ENCODE measurements around the gene DPM2. TPM values are rescaled to one million over a fixed set of nuclear protein-coding genes. Genes with fewer than 3 reads are reported as not detected.

Gene DPM2
- total RNA-seq, 2 donors from 2014 or later: 45.7 TPM

DNA sequence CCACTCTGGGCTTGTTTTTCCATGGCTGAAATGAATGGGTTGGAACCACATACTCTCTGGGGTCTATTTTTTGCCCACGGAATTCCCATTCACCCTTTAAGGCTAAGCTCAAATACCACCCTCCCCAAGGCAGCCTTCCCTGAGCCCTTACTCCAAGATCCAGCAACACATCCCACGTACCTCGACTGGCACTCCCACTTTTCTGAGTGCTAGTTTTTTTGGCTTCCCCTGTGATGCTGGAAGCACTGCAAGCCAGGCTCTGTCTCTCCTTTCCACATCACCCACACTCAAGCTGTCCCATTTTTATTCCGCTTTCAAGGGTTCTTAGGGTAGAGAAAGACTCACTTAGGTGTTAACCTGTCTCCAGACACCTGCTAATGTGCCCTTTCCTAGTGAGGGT lies 44.3 kb downstream of the DPM2 start:
- peaks cover 7% of the 10 kb centered on the region for H3K4me1 Mint-ChIP-seq
- no peaks in the 10 kb centered on the region for H3K27me3 Mint-ChIP-seq (ENCODE audit: insufficient read depth)

DNA sequence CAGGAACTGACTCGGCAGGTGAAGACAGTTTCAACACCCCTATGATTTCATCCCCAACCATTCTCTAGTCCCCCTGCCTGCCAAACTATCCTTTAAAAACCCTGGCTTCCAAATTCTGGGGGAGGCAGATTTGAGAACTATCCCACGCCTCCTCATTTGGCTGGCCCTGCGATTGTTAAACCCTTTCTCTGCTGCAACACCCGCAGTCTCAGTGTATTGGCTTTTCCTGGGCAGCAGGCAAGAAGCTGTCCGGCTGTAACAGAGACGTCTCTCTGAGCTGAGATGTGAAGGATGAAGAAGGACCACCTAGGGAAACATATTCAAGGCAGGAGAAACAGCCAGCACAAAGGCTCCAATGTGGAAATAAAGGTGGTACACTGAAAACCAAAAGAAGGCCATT lies 44.8 kb downstream of the DPM2 start:
- no peak overlapping the region for H3K4me3 ChIP-seq (ENCODE audit: low read length)
- H3K36me3 ChIP-seq (ENCODE audit: control insufficient read depth, insufficient read depth, low read length): peaks cover 62% of the 10 kb centered on the region
- H3K27ac ChIP-seq (ENCODE audit: low read depth, low read length): no peak overlapping the region
- WGBS, 2 experiments (ENCODE audit: insufficient coverage in 1 of 2, insufficient read length in 1 of 2): 96 to 98% methylated on average over 5 to 6 of the region's 6 CpGs
- no peaks in the 10 kb centered on the region for H3K27me3 Mint-ChIP-seq (ENCODE audit: insufficient read depth)
- H3K4me3 Mint-ChIP-seq: no peak overlapping the region
- DNase-seq: no peak
- H3K4me1 ChIP-seq (ENCODE audit: control insufficient read depth, insufficient read depth, low read length): peaks cover 4% of the 10 kb centered on the region
- H3K4me1 Mint-ChIP-seq: peaks cover 7% of the 10 kb centered on the region
- no peaks in the 10 kb centered on the region for H3K27me3 ChIP-seq (ENCODE audit: control insufficient read depth, insufficient read depth, low read length, poor library complexity, severe bottlenecking)
- no peak overlapping the region for H3K27ac Mint-ChIP-seq
- peaks cover 29% of the 10 kb centered on the region for H3K9me3 ChIP-seq (ENCODE audit: control insufficient read depth, low read length)
- H3K36me3 Mint-ChIP-seq (ENCODE audit: low read depth): peaks cover 69% of the 10 kb centered on the region
- no peak overlapping the region for H3K9ac ChIP-seq (ENCODE audit: extremely low read depth, low read length, poor library complexity, severe bottlenecking)
- peaks cover 23% of the 10 kb centered on the region for H3K9me3 Mint-ChIP-seq
- TF ChIP-seq, protein P1, sequence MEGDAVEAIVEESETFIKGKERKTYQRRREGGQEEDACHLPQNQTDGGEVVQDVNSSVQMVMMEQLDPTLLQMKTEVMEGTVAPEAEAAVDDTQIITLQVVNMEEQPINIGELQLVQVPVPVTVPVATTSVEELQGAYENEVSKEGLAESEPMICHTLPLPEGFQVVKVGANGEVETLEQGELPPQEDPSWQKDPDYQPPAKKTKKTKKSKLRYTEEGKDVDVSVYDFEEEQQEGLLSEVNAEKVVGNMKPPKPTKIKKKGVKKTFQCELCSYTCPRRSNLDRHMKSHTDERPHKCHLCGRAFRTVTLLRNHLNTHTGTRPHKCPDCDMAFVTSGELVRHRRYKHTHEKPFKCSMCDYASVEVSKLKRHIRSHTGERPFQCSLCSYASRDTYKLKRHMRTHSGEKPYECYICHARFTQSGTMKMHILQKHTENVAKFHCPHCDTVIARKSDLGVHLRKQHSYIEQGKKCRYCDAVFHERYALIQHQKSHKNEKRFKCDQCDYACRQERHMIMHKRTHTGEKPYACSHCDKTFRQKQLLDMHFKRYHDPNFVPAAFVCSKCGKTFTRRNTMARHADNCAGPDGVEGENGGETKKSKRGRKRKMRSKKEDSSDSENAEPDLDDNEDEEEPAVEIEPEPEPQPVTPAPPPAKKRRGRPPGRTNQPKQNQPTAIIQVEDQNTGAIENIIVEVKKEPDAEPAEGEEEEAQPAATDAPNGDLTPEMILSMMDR (conservative IDR thresholded peaks at IDR 0.05): no peak

More for the DNA sequence above, 44.3 kb downstream of the DPM2 start:
- Mint-ChIP-seq H3K27ac (no peak overlapping the region), H3K36me3 (ENCODE audit: low read depth) (peaks cover 68% of the 10 kb centered on the region), H3K9me3 (peaks cover 23% of the 10 kb centered on the region), H3K4me3 (no peak overlapping the region)
- DNase-seq: no peak
- Histone ChIP-seq H3K27ac (ENCODE audit: low read depth, low read length) (no peak overlapping the region), H3K4me3 (ENCODE audit: low read length) (no peak overlapping the region), H3K9ac (ENCODE audit: extremely low read depth, low read length, poor library complexity, severe bottlenecking) (no peak overlapping the region), H3K9me3 (ENCODE audit: control insufficient read depth, low read length) (peaks cover 29% of the 10 kb centered on the region), H3K4me1 (ENCODE audit: control insufficient read depth, insufficient read depth, low read length) (peaks cover 4% of the 10 kb centered on the region), H3K36me3 (ENCODE audit: control insufficient read depth, insufficient read depth, low read length) (peaks cover 61% of the 10 kb centered on the region), H3K27me3 (ENCODE audit: control insufficient read depth, insufficient read depth, low read length, poor library complexity, severe bottlenecking) (no peaks in the 10 kb centered on the region)
- 89 to 94% methylated on average over 4 of the region's 4 CpGs for WGBS, 2 experiments (ENCODE audit: insufficient coverage in 1 of 2, insufficient read length in 1 of 2)
- TF ChIP-seq, protein P1 (conservative IDR thresholded peaks at IDR 0.05): no peak

DNA sequence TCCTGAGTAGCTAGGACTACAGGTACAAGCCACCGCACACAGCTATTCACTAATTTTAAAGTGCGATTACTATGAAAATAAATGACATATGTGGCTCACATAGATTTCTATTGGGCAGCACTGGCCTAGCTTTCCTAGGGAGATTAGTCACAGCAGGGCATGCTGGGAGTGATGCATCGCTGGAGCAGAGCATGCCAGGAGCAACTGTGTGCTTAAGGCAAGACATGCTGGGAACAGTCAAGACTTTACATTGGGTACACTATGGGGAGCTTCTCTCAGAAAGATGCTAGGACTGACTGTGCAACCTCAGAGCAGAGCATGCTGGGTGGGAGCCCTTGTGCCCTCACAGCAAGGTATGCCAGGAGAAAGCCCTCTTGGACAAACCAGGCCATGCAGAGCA lies 47.6 kb downstream of the DPM2 start:
- no peak overlapping the region for H3K27ac Mint-ChIP-seq
- no peak overlapping the region for H3K9ac ChIP-seq (ENCODE audit: extremely low read depth, low read length, poor library complexity, severe bottlenecking)
- no peaks in the 10 kb centered on the region for H3K27me3 Mint-ChIP-seq (ENCODE audit: insufficient read depth)
- TF ChIP-seq, protein P1 (conservative IDR thresholded peaks at IDR 0.05): no peak
- peaks cover 63% of the 10 kb centered on the region for H3K36me3 ChIP-seq (ENCODE audit: control insufficient read depth, insufficient read depth, low read length)
- H3K27me3 ChIP-seq (ENCODE audit: control insufficient read depth, insufficient read depth, low read length, poor library complexity, severe bottlenecking): no peaks in the 10 kb centered on the region
- peaks cover 23% of the 10 kb centered on the region for H3K9me3 Mint-ChIP-seq
- H3K4me1 ChIP-seq (ENCODE audit: control insufficient read depth, insufficient read depth, low read length): no peaks in the 10 kb centered on the region
- H3K4me3 Mint-ChIP-seq: no peak overlapping the region
- peaks cover 26% of the 10 kb centered on the region for H3K9me3 ChIP-seq (ENCODE audit: control insufficient read depth, low read length)
- WGBS, 2 experiments (ENCODE audit: insufficient coverage in 1 of 2, insufficient read length in 1 of 2): 90 to 97% methylated on average over 3 of the region's 3 CpGs
- H3K36me3 Mint-ChIP-seq (ENCODE audit: low read depth): peaks cover 70% of the 10 kb centered on the region
- H3K4me3 ChIP-seq (ENCODE audit: low read length): no peak overlapping the region
- DNase-seq: no peak
- no peaks in the 10 kb centered on the region for H3K4me1 Mint-ChIP-seq
- H3K27ac ChIP-seq (ENCODE audit: low read depth, low read length): no peak overlapping the region

Data from endodermal cell (in vitro differentiated cells).